NCI-H1092 (cell line): ENCODE data around the gene HHAT.
"Not testable (repeated sequence)": the region's sequence is repeated elsewhere in the genome, so short reads cannot be mapped to it uniquely, and the experiment has no call there.

Experiments
- DNase-seq: peaks from one replicate; lab custom pipeline; 2025; lab: John Stamatoyannopoulos, UW

HHAT gene

GRCh38 chr1:210647406-210648333 lies 319.0 kb downstream of the HHAT start:
- DNase-seq, result no peak

DNA sequence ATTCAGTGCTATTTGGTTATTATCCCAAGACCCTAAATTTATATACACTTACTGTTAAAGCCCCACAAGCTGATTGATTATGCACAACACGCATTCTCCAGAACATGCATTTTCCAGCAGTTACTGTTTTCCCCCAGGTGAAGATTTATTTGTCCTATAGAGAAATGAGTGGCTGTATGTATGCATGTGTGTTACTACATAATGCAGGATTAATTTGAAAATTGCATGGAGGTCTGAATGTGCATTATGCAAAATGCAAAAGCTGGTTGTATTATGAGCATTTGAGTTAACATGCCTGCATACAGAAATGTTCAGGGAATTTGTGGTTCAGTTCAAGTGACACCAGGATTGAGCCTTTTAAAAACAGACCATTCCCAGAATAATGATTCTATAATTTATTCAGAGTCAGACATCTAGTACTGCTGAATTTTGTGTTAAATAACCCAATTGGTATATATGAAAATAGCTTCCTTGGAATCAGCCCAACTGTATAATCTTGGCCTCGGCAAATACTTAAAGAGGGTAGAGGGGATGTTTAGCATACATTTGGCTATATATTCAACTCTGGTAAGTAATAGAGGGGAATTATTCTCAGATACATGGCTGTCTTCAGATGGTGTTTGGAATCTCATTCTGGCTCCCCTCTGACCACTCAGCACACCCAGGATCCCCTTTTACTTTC lies 320.0 kb downstream of the HHAT start:
- no peak for DNase-seq

DNA sequence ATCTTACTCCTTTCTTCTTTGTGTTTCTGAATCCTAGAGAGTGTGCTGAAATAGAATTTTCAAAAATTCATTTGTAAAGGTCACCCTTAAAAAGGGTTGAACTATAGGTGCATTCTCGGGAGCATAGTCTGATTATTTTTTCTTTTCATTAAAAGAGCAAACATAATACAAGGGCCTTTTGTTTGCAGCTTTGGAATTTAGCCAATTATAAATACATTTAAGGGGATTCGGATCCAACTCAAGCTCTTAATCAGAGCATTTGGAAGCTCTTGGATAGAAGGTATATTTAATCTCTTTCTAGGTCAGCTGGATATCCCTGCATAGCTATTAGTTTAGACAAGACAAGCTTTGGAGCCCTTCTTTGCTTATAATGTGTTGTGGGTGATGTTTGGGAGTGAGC lies 321.7 kb downstream of the HHAT start:
- peak; percentile 51 for DNase-seq

- DNase-seq, result no peak
These were observed 323.7 kb downstream of the HHAT start for GRCh38 chr1:210652329-210652954.

- no peak for DNase-seq
These were observed 325.1 kb downstream of the HHAT start for GRCh38 chr1:210653771-210654170.

DNA sequence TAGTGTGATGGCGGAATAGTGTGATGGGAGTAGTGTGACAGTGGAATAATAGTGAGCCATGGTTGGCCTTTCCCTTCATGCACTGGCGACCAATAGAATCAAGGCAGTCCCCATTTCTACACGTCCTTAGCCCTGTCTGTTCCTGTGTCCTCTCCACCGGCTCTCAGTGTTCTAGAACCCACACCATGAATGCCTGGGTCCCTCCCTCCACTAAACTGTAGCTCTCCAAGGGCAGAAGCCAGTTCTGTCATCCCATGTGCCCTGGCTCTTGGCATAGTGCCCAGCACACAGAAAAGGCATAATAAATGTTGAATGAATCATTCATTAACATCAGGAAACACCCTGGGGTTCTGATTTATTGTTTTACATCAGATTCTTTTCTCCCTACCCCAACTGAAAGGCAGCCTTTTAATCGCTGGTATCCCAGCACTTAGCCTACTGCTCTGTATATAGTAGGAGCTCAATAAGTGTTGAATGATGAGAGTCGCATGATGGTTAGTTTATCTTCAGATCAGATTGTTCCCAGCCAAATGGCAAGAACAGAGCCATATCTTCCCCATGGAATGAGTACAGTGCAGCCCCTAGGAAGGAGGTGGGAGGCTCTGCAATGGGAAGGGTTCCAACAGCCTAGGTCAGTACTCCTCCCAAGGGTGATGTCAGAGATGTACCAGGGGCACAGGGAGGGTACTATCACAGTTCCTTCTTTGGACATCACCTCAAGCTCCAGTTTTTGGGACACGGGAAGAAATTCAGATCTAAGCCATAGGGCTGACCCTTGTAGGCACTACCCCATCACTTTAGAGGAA lies 325.7 kb downstream of the HHAT start:
- no peak for DNase-seq

DNA sequence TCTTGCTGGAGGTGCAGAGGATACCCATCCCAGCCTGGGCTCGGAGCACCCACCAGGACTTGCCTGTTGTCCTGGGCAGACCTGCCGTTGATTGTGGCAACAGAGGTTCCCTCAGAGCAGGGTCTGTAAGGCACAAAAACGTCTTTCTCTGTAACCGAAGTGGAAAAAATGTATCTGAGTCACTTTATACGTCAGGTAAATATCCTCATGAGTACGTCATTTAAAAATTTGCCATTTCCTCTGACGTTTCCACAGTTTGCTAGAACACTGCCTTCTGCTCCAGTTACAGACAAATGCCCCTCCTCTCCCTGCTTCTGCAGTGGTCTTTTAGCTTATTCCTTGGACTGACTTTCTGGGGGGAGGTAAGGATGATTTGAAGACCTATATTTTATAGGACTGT lies 326.8 kb downstream of the HHAT start:
- DNase-seq, result no peak

DNA sequence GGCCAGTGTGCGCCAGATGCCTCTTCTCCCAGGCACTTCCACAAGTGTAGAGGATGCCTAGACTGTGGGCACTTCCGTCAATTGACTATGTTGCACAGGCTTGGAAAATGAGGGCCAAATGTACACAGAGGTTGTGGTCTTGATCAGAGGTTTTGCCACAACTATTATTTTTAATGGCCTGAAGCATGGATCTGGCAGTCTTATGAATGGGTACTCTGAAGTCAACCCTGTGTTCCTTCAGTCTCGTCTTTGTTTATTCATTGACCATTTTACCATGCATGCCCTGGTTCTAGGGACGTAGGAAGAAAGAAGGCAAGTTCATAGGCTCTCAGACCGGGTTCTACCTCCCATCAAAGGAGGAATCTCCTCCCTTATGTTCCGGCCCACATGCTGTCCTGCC lies 329.1 kb downstream of the HHAT start:
- no peak for DNase-seq

GRCh38 chr1:210661520-210661919 lies 332.8 kb downstream of the HHAT start:
- not testable (repeated sequence) for DNase-seq

GRCh38 chr1:210662291-210663050 lies 333.8 kb downstream of the HHAT start:
- no peak for DNase-seq

DNA sequence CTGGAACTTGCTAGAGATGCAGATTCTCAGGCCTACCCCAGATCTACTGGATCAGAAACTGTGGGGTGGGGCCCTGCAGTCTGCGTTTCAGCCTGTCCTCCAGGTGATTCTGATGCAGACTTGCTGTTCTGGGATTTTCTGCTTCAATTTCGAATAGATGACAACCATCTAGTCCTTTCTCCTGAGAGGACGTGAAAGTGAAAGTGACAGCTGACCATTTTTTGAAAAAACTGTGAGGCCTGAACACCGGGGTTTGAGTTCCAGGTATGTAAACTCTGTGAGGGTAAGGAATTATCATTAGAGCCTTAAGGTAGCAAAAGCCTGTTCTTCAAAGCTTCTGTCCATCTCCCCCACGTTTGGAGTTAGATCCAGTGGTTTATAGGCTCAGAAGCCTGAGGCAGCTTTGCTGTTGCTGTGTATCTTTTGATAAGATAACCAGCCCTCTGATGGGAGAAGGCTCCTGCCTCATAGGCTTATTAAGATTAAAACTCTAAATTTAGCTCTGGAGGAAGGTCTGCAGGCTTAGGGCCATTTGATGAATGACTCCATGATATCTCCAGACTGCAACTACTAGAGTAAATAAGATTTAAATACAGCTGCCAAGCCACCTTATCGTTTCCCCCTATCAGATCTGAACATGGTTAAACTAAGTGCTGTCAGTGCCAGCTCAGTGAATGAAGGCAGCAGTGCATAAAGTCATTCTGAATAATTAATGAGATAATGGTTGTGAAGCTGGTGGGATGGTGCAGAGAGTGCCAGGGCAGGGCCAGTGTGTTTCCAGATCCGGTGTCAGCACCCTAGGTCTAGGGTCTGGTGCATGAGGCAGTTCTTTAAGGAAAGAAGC lies 335.2 kb downstream of the HHAT start:
- DNase-seq, result peak; percentile 90

- no peak for DNase-seq
These were observed 341.2 kb downstream of the HHAT start for GRCh38 chr1:210669951-210670350.

DNA sequence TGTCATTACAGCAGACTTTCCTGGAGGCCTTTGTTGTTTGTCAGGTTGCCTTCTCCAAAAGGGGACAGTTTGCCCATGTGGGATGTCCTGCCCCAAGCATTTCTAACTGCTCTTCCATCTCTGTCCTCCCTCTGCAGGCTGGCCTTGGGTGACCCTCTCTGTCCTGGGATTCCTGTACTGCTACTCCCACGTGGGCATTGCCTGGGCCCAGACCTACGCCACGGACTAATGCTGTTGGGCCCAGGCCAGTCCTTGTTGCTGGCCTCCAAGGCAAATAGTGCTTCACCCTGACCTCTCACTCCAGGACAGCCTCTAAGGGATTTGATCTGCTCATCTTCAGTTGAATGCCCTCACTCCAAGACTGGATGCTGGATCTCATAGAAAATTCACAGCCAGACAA lies 345.4 kb downstream of the HHAT start:
- DNase-seq, result no peak

GRCh38 chr1:210676539-210676938 lies 347.8 kb downstream of the HHAT start:
- DNase-seq, result no peak

- no peak for DNase-seq
These were observed 348.8 kb downstream of the HHAT start for GRCh38 chr1:210677533-210677932.

- no peak for DNase-seq
These were observed 349.6 kb downstream of the HHAT start for GRCh38 chr1:210678306-210678705.

- DNase-seq, result no peak
These were observed 352.5 kb downstream of the HHAT start for GRCh38 chr1:210681158-210681557.

- no peak for DNase-seq
These were observed 354.8 kb downstream of the HHAT start for GRCh38 chr1:210683403-210684047.

GRCh38 chr1:210684466-210685294 lies 356.0 kb downstream of the HHAT start:
- no peak for DNase-seq
